Ovary (tissue), 9 donors: Measurements from ENCODE around the gene CRADD. TPM values are rescaled to one million over a fixed set of nuclear protein-coding genes. Genes with fewer than 3 reads are reported as not detected.

Experiments
- DNase-seq, 5 donors: peaks; one replicate each; pipeline ENCODE4 v3.0.0-alpha.2; 2019 to 2020
- H3K27ac ChIP-seq, 2 donors: fragments of 200-600 bp; one replicate each; pipeline versions ENCODE4 v1.5.1 to v1.8.0; 2019 to 2022
- H3K27me3 ChIP-seq: fragments of 200-600 bp; one replicate; pipeline ENCODE4 v1.8.0; 2022
- H3K36me3 ChIP-seq: fragments of 200-600 bp; sonication (generic); one replicate; pipeline ENCODE4 v1.5.1; 2019
- H3K4me1 ChIP-seq: one replicate; pipeline ENCODE4 v1.8.1; 2013; ENCODE audit warnings: mild to moderate bottlenecking, moderate library complexity; ENCODE audit not compliant: insufficient read depth
- H3K4me3 ChIP-seq: fragments of 200-600 bp; sonication (generic); one replicate; pipeline ENCODE4 v1.5.1; 2017
- H3K9me3 ChIP-seq, 2 donors: fragments of 200-600 bp in 1 of 2; sonication (generic) in 1 of 2; one replicate each; pipeline versions ENCODE4 v1.5.1 to v1.8.1; 2013 to 2019; ENCODE audit warnings: mild to moderate bottlenecking in 1 of 2, moderate library complexity in 1 of 2
- CTCF ChIP-seq, 3 donors: fragments of 450-650 bp in 2 of 3; fragments of 200-600 bp in 1 of 3; IDR thresholded peaks; one replicate each; pipeline versions ENCODE4 v1.5.1 to v1.8.0; 2016 to 2022; ENCODE audit warnings: antibody characterized with exemption in 3 of 3, mild to moderate bottlenecking in 1 of 3
- EP300 ChIP-seq: sonication (generic); formaldehyde crosslinking; IDR thresholded peaks from one replicate; pipeline ENCODE4 v1.6.1; 2017; ENCODE audit warnings: antibody characterized with exemption
- POLR2A ChIP-seq: fragments of 450-650 bp; IDR thresholded peaks from one replicate; pipeline ENCODE4 v1.6.1; 2017; ENCODE audit warnings: antibody characterized with exemption, mild to moderate bottlenecking, moderate library complexity
- whole genome bisulfite sequencing, 3 donors: extraction: QIAGEN DNeasy Blood & Tissue Kit in 1 of 3; methylation state at CpG; one replicate each; pipeline versions ENCODE4 v1.1.5 to v1.1.7; 2013 to 2017; 5-methylcytosine and 5-hydroxymethylcytosine counted together
- intact Hi-C, 4 donors: fragments of 100-400 bp; cut with DNase I; formaldehyde crosslinking; loops; one replicate each; pipeline versions ENCODE4 v1.11.0 to v1.15.1; 2022 to 2023
- polyA plus RNA-seq, 2 donors: library from polyadenylated mRNA; stranded (reverse); fragments of 200-250 nt in 1 of 2; fragments of 350-450 nt in 1 of 2; fragmentation: Illumina TruSeq in 1 of 2; extraction: RNeasy Lipid Tissue Mini Kit (QIAGEN cat#74804) in 1 of 2; gene quantifications; one replicate each; pipeline ENCODE4 v1.2.3, GENCODE V29; 2013 to 2014
- total RNA-seq, 7 donors: library from RNA; depleted of rRNA in 2 of 7; stranded (reverse); fragments of >200 nt in 2 of 7; fragmentation: NEBNext Ultra II Directional in 3 of 7; extraction: Animal tissue kit (Norgen Biotek cat#: 25700) in 3 of 7; gene quantifications; one replicate each; pipeline versions ENCODE4 v1.1.0 to v1.2.4, GENCODE V29; 2016 to 2023
- donor health status: DM: no; HTN: no; CAD: no; lungs with moderate emphysema.
- donor health status: DM: no; HTN: no; CAD: no.
- donor health status: Bipolar disorder and iron deficiency.
- donor health status: DM: yes; HTN: yes; CAD: no.
- donor health status: DM: no; HTN: no; CAD: no.
- donor health status: DM: yes; HTN: yes; CAD: no.

Gene CRADD
- total and polyA plus RNA-seq, 9 donors, result 11.4 to 67.8 (median 16.9) TPM

DNA sequence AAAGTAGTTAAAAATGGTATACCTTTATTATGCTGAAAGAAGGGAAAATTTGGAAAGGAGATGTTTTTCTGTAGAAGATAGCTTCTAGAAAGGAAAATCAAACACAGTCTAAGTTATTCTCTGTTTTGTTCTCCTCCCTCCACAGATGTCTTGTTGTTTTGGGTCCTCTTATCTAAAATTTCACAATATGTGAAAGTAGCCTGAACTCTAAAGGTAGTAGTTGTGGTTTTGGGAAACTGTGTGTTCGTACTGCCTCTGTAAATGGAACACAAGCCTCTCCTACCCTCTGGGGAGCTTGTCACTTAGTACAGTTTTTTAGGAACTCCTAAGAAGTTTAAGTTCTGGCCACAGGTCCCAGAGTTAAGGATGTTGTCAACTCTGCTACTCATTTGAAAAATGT lies 112.6 kb downstream of the CRADD start:
- H3K4me1 ChIP-seq, result peaks cover 10% of the 10 kb centered on the region
- TF ChIP-seq EP300 (no peak), CTCF (IDR thresholded peaks at IDR 0.05) (no peak), POLR2A (no peak)

GRCh38 chr12:93790472-93791152 lies 113.4 kb downstream of the CRADD start:
- Histone ChIP-seq H3K4me3 (no peak overlapping the region), H3K27me3 (no peaks in the 10 kb centered on the region), H3K27ac (no peak overlapping the region), H3K9me3 (no peaks in the 10 kb centered on the region), H3K36me3 (no peaks in the 10 kb centered on the region), H3K4me1 (peaks cover 7% of the 10 kb centered on the region)
- intact Hi-C loops, result no loop called here
- TF ChIP-seq POLR2A (no peak), CTCF (IDR thresholded peaks at IDR 0.05) (no peak)
- no peak for DNase-seq
- 83 to 88% (median 84%) methylated on average over 5 of the region's 5 CpGs for WGBS, 3 donors

More for the DNA sequence above, 112.6 kb downstream of the CRADD start:
- WGBS, 3 donors, result 5 to 10% (median 9%) methylated on average over 1 of the region's 1 CpG
- Histone ChIP-seq H3K9me3 (no peaks in the 10 kb centered on the region), H3K27ac (no peak overlapping the region), H3K36me3 (no peaks in the 10 kb centered on the region), H3K27me3 (no peaks in the 10 kb centered on the region), H3K4me3 (no peak overlapping the region)
- no peak for DNase-seq
- intact Hi-C loops, result loop anchor here in 1 of 4 donors (5.0 kb wide), 1 partner anchor 1433 kb away; no protein-coding TSS in a partner anchor

DNA sequence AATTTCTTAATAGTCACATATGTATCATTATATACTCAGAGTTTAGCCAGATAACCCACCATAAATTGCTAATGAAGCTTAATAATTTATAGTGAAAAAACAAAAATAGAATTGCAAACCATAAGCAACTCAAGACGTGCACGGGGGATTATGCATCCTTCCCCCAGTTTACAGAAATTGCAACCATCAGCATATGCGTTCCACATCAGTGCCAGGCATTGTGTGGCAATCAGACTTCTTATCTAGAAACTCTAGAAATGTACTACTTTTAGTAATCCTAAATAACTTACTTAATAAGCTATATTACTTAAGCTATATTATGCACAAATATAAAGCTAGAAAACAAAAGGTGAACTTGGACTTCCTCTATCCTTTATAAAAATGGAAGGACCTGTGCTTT lies 115.8 kb downstream of the CRADD start:
- peaks cover 2% of the 10 kb centered on the region for H3K4me1 ChIP-seq
- intact Hi-C loops, result no loop called here
- no peaks in the 10 kb centered on the region for H3K36me3 ChIP-seq
- H3K4me3 ChIP-seq, result no peak overlapping the region
- H3K27ac ChIP-seq, result no peak overlapping the region
- H3K27me3 ChIP-seq, result no peaks in the 10 kb centered on the region
- H3K9me3 ChIP-seq, result no peaks in the 10 kb centered on the region
- DNase-seq, result no peak
- WGBS, 3 donors, result 67 to 95% (median 90%) methylated on average over 3 of the region's 3 CpGs
- TF ChIP-seq CTCF (IDR thresholded peaks at IDR 0.05) (no peak), EP300 (no peak), POLR2A (no peak)

- DNase-seq, result peak in 1 of 5 donors; percentile 35
- no peaks in the 10 kb centered on the region for H3K9me3 ChIP-seq
- H3K4me1 ChIP-seq, result peaks cover 2% of the 10 kb centered on the region
- H3K27ac ChIP-seq, result no peak overlapping the region
- intact Hi-C loops, result no loop called here
- no peak overlapping the region for H3K4me3 ChIP-seq
- H3K36me3 ChIP-seq, result no peaks in the 10 kb centered on the region
- H3K27me3 ChIP-seq, result no peaks in the 10 kb centered on the region
- TF ChIP-seq EP300 (no peak), POLR2A (no peak), CTCF (IDR thresholded peaks at IDR 0.05) (no peak)
These were observed 116.8 kb downstream of the CRADD start for GRCh38 chr12:93793983-93794382.
